ENCODE data around the gene CFAP46. TPM values are rescaled to one million over a fixed set of nuclear protein-coding genes. Genes with fewer than 3 reads are reported as not detected.
A peak's percentile ranks its signal among the peaks of the same experiment; 100 is the strongest.
"Not testable (repeated sequence)": the region's sequence is repeated elsewhere in the genome, so short reads cannot be mapped to it uniquely, and the experiment has no call there.

The CFAP46 gene
- total and polyA plus RNA-seq, 2 donors: 0.09 to 0.34 TPM

DNA sequence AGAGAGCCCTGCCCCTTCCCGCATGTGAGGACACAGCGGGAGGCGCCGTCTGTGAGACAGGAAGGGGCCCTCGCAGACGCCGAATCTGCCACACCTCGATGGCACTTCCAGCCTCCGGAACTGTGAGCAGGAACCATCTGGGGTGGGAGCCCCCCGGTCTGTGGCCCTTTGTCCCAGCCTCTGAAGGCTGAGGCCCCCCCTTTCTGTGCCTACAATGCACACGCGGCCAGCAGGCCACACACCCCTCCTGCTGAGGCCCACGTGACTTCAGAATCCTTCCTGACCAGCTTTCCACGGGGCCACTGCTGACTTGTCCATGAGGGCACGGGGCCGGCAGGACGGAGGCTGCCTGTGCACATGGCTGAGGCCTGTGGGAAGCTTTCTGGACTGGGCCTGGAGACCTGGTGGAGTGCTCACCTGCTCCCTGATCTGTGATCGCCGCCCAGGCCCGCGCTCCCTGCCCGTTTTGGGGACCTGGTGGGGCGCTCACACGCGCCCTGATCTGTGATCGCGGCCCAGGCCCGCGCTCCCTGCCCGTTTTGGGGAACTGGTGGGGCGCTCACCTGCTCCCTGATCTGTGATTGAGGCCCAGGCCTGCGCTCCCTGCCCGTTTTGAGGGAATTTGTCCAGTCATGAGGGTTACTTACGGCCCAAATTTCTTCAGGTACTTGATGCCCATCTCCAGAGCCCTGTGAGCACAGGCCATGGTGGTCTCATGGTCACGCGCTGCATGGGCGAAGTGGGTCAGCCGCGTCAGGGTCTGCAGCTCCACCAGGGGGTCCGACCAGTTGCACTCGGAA, 34.3 kb downstream of the CFAP46 start:
- Histone ChIP-seq H3K36me3 (ENCODE audit: control insufficient read depth in 2 of 2, insufficient read depth in 2 of 2, low read length in 1 of 2) (no peaks in the 10 kb centered on the region), H3K9me3 (ENCODE audit: control insufficient read depth in 2 of 2, insufficient read depth in 1 of 2, low read length in 1 of 2) (peaks cover 0 to 2% of the 10 kb centered on the region in 2 donors), H3K27me3 (ENCODE audit: control insufficient read depth in 2 of 2, insufficient read depth in 1 of 2, low read length in 1 of 2) (peaks cover 0 to 8% of the 10 kb centered on the region in 2 donors), H3K4me3 (ENCODE audit: low read length in 2 of 2) (no peak overlapping the region), H3K27ac (ENCODE audit: low read depth in 1 of 2, low read length in 1 of 2) (no peak overlapping the region), H3K4me1 (ENCODE audit: control insufficient read depth in 2 of 2, insufficient read depth in 2 of 2, low read length in 2 of 2) (no peaks in the 10 kb centered on the region)
- WGBS: 70% methylated on average over 41 of the region's 41 CpGs
- no peak for DNase-seq (ENCODE audit: low read depth in 6 of 9, low spot score in 9 of 9)

DNA sequence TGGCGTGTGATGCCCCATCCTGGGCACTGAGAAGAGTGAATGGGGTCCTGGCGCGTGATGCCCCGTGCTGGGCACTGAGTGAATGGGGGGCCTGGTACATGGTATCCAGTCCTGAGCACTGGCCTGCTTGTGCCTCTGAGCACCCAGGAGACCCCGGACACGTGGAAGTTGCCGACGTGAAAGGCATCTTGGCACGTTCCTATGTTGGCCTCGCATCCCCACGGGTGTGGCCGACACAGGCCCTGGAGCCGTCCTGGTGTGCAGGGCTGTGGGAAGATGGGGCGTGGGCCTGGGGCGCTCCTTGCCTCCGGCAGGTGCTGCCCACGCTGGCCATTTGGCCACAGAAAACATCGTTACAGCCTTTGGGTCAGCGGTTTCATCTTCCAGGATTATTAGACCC, 35.5 kb downstream of the CFAP46 start:
- DNase-seq (ENCODE audit: low read depth in 6 of 9, low spot score in 9 of 9): no peak

DNA sequence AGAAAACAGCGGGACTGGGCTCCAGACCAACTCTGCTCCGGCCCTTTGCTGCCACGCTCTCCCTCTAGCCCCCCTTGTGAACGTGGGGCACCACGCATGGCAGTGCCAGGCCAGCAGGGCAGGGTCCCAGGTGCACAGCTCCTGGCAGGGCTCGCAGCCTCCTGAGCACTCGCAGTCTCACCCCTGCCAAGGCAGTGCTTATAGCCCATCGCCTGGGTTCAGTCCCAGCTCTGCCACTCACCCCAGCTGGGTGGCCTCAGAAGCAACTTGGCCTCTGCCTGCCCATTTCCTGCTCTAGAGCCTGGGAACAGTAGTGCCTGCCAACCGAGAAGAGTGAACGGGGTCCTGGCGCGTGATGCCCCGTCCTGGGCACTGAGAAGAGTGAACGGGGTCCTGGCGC, 36.3 kb downstream of the CFAP46 start:
- no peak overlapping the region for H3K4me3 ChIP-seq (ENCODE audit: low read length in 2 of 2)
- peaks cover 0 to 2% of the 10 kb centered on the region in 2 donors for H3K9me3 ChIP-seq (ENCODE audit: control insufficient read depth in 2 of 2, insufficient read depth in 1 of 2, low read length in 1 of 2)
- no peaks in the 10 kb centered on the region for H3K36me3 ChIP-seq (ENCODE audit: control insufficient read depth in 2 of 2, insufficient read depth in 2 of 2, low read length in 1 of 2)
- peaks cover 0 to 8% of the 10 kb centered on the region in 2 donors for H3K27me3 ChIP-seq (ENCODE audit: control insufficient read depth in 2 of 2, insufficient read depth in 1 of 2, low read length in 1 of 2)
- H3K4me1 ChIP-seq (ENCODE audit: control insufficient read depth in 2 of 2, insufficient read depth in 2 of 2, low read length in 2 of 2): no peaks in the 10 kb centered on the region
- WGBS: 98% methylated on average over 15 of the region's 15 CpGs
- H3K27ac ChIP-seq (ENCODE audit: low read depth in 1 of 2, low read length in 1 of 2): no peak overlapping the region
- DNase-seq (ENCODE audit: low read depth in 6 of 9, low spot score in 9 of 9): no peak

More for the DNA sequence above, 35.5 kb downstream of the CFAP46 start:
- H3K4me3 ChIP-seq (ENCODE audit: low read length in 2 of 2): no peak overlapping the region
- H3K36me3 ChIP-seq (ENCODE audit: control insufficient read depth in 2 of 2, insufficient read depth in 2 of 2, low read length in 1 of 2): no peaks in the 10 kb centered on the region
- no peaks in the 10 kb centered on the region for H3K4me1 ChIP-seq (ENCODE audit: control insufficient read depth in 2 of 2, insufficient read depth in 2 of 2, low read length in 2 of 2)
- peaks cover 0 to 2% of the 10 kb centered on the region in 2 donors for H3K9me3 ChIP-seq (ENCODE audit: control insufficient read depth in 2 of 2, insufficient read depth in 1 of 2, low read length in 1 of 2)
- H3K27ac ChIP-seq (ENCODE audit: low read depth in 1 of 2, low read length in 1 of 2): no peak overlapping the region
- 95% methylated on average over 19 of the region's 19 CpGs for WGBS
- H3K27me3 ChIP-seq (ENCODE audit: control insufficient read depth in 2 of 2, insufficient read depth in 1 of 2, low read length in 1 of 2): peaks cover 0 to 8% of the 10 kb centered on the region in 2 donors

DNA sequence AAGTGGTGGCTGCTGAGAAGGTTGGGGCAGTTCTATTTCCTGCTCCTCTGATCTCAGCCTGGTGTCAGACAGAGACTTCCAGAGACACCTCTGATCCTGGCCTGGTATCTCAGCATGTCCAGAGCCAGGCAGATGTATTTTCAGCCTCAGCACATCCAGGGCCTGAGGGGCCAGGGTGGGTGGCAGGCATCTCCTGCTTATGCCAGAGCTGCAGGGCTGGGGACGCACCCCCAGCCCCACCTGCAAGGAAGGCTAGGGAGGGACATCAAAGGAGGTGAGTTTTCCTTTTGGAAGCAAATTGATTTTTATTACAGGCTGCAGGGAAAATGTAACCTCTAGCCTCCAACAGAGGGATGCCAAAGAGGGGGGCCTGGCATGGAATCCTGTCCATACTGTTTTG, 36.7 kb downstream of the CFAP46 start:
- H3K27ac ChIP-seq (ENCODE audit: low read depth in 1 of 2, low read length in 1 of 2): no peak overlapping the region
- H3K9me3 ChIP-seq (ENCODE audit: control insufficient read depth in 2 of 2, insufficient read depth in 1 of 2, low read length in 1 of 2): peaks cover 0 to 2% of the 10 kb centered on the region in 2 donors
- H3K27me3 ChIP-seq (ENCODE audit: control insufficient read depth in 2 of 2, insufficient read depth in 1 of 2, low read length in 1 of 2): peaks cover 0 to 8% of the 10 kb centered on the region in 2 donors
- 100% methylated on average over 1 of the region's 1 CpG for WGBS
- H3K4me3 ChIP-seq (ENCODE audit: low read length in 2 of 2): no peak overlapping the region
- no peaks in the 10 kb centered on the region for H3K4me1 ChIP-seq (ENCODE audit: control insufficient read depth in 2 of 2, insufficient read depth in 2 of 2, low read length in 2 of 2)
- H3K36me3 ChIP-seq (ENCODE audit: control insufficient read depth in 2 of 2, insufficient read depth in 2 of 2, low read length in 1 of 2): no peaks in the 10 kb centered on the region
- no peak for DNase-seq (ENCODE audit: low read depth in 6 of 9, low spot score in 9 of 9)

DNA sequence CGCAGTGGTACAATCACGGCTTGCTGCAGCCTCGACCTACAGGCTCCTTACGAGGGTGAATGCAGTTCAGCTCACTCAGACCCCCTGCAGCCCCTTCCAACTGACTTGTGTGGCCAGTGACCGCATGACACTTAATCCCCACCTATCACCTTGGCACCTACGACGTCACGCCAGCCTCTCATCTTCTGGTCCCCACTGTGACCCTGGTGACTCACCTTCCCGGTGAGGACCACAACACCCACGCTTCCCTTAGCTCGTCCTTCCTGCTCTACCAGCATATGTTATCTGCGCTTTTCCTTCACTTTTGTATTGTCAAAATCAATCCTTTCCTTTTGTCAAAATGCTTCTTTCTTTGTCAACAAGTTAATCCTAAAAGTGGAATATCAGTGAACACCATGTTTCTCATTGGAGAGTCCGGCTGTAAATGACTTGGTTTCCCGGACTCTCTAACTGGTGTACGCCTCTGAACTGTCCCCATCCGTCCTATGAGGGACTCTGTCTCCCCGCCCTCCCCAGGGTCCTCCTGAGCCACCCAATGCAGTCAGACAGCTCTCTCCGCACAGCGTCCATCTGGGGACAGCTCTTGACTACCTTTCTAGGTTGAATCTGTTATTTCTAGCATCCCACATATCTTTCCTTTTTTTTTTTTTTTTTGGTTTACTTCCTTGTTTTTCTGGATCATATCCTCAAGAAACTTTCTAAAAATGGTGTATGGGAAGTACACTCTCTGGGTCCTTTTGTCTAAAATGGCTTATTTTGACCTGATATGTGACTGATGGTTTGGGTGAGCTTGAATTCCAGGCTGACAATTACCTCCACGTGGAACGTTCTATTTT, 37.3 kb downstream of the CFAP46 start:
- Histone ChIP-seq H3K4me1 (ENCODE audit: control insufficient read depth in 2 of 2, insufficient read depth in 2 of 2, low read length in 2 of 2) (no peaks in the 10 kb centered on the region), H3K27ac (ENCODE audit: low read depth in 1 of 2, low read length in 1 of 2) (no peak overlapping the region)

DNA sequence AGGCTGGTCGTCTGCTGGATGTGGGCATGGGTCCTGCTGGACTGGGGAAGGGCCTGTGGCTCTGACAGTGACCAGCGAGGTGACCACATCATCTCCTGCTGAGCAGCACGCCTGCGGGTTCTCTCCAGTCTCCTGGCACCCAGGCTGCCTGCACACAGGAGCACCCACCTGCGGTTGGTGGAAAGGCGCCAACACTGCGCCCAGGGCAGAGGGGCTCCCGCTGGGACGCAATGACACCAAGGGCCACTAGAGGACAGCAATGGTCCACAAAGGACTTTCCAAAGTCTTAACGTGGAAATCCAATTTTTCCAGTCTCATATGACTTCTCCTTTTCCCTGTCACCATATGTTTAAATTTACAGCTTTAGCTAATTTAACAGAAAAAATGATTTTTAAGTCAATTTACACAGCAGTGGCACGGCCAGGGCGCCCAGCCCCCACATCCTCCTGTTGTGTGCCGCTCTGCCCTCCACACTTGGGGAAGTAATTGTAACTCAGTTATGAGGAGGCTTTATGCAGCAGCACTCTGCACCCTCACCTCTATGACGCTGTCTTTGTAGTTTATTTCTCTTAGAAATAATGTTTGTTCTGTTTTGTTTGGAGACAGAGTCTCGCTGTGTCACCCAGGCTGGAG, 38.1 kb downstream of the CFAP46 start:
- Histone ChIP-seq H3K9me3 (ENCODE audit: control insufficient read depth in 2 of 2, insufficient read depth in 1 of 2, low read length in 1 of 2) (peaks cover 0 to 3% of the 10 kb centered on the region in 2 donors), H3K4me1 (ENCODE audit: control insufficient read depth in 2 of 2, insufficient read depth in 2 of 2, low read length in 2 of 2) (no peaks in the 10 kb centered on the region), H3K27me3 (ENCODE audit: control insufficient read depth in 2 of 2, insufficient read depth in 1 of 2, low read length in 1 of 2) (peaks cover 0 to 10% of the 10 kb centered on the region in 2 donors), H3K36me3 (ENCODE audit: control insufficient read depth in 2 of 2, insufficient read depth in 2 of 2, low read length in 1 of 2) (no peaks in the 10 kb centered on the region), H3K27ac (ENCODE audit: low read depth in 1 of 2, low read length in 1 of 2) (no peak overlapping the region), H3K4me3 (ENCODE audit: low read length in 2 of 2) (no peak overlapping the region)
- WGBS: 30% methylated on average over 15 of the region's 15 CpGs
- peak in 2 of 9 donors; percentile 9 to 10 for DNase-seq (ENCODE audit: low read depth in 6 of 9, low spot score in 9 of 9)

More for the DNA sequence above, 37.3 kb downstream of the CFAP46 start:
- Histone ChIP-seq H3K27me3 (ENCODE audit: control insufficient read depth in 2 of 2, insufficient read depth in 1 of 2, low read length in 1 of 2) (peaks cover 0 to 10% of the 10 kb centered on the region in 2 donors), H3K4me3 (ENCODE audit: low read length in 2 of 2) (no peak overlapping the region), H3K36me3 (ENCODE audit: control insufficient read depth in 2 of 2, insufficient read depth in 2 of 2, low read length in 1 of 2) (no peaks in the 10 kb centered on the region), H3K9me3 (ENCODE audit: control insufficient read depth in 2 of 2, insufficient read depth in 1 of 2, low read length in 1 of 2) (peaks cover 0 to 3% of the 10 kb centered on the region in 2 donors)
- WGBS: 89% methylated on average over 21 of the region's 21 CpGs
- no peak for DNase-seq (ENCODE audit: low read depth in 6 of 9, low spot score in 9 of 9)

DNA sequence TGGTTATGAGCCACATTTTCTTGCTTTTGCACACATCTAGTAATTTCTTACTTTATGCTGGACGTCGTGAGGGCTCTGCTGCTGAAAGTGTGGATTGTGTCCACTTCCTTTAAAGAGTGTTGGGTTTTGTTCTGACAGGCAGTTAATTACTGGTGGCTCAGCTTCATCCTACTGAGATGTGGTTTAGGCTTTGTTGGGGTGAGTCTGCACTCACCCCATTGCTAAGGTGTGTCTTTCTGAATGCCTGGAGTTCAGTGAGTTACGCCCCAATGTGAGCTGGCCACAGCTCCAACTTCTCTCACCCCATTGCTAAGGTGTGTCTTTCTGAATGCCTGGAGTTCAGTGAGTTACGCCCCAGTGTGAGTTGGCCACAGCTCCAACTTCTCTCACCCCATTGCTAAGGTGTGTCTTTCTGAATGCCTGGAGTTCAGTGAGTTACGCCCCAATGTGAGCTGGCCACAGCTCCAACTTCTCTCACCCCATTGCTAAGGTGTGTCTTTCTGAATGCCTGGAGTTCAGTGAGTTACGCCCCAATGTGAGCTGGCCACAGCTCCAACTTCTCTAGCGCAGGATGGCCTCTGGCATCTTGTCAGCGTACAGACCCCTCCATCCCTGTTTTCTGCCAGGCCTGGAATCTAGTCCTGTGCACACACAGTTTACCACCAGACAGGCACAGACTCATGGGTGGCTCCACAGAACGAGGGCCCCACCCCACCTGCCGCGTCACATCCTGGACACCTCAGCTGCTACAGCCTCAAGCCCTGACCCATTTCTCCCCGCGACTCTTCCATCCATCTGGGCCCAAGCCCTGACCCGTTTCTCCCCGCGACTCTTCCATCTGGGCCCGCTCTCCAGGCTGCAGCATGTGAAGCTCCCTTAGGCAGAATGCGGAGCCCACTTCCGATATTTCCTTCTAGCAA, 39.5 kb downstream of the CFAP46 start:
- not testable (repeated sequence) for DNase-seq (ENCODE audit: low read depth in 6 of 9, low spot score in 9 of 9)
- WGBS: 90% methylated on average over 19 of the region's 19 CpGs

DNA sequence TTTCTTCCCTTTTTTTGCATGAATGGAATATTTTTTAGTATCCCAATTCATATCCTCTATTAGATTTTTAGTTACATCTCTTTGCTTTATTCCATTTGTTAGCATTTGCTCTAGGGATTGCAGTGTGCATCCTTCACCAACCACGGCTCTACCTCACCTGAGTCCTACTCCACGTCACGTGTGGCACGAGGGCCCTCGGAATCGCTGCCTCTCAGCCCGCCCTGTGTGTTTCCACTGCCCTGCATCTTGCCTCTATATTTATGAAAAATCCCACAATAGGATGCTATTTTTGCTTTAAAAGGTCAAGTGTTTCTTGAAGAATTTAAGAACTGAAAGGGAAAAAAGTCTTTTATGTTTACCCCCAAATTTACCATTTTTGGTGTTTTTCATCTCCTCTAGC, 41.0 kb downstream of the CFAP46 start:
- 97% methylated on average over 7 of the region's 7 CpGs for WGBS
- peaks cover 0 to 17% of the 10 kb centered on the region in 2 donors for H3K27me3 ChIP-seq (ENCODE audit: control insufficient read depth in 2 of 2, insufficient read depth in 1 of 2, low read length in 1 of 2)
- no peak overlapping the region for H3K27ac ChIP-seq (ENCODE audit: low read depth in 1 of 2, low read length in 1 of 2)

More for the DNA sequence above, 39.5 kb downstream of the CFAP46 start:
- not testable (repeated sequence) for H3K9me3 ChIP-seq (ENCODE audit: control insufficient read depth in 2 of 2, insufficient read depth in 1 of 2, low read length in 1 of 2); H3K36me3 ChIP-seq (ENCODE audit: control insufficient read depth in 2 of 2, insufficient read depth in 2 of 2, low read length in 1 of 2); H3K27ac ChIP-seq (ENCODE audit: low read depth in 1 of 2, low read length in 1 of 2); H3K4me3 ChIP-seq (ENCODE audit: low read length in 2 of 2); H3K4me1 ChIP-seq (ENCODE audit: control insufficient read depth in 2 of 2, insufficient read depth in 2 of 2, low read length in 2 of 2)
- peaks cover 0 to 12% of the 10 kb centered on the region in 2 donors for H3K27me3 ChIP-seq (ENCODE audit: control insufficient read depth in 2 of 2, insufficient read depth in 1 of 2, low read length in 1 of 2)

More for the DNA sequence above, 41.0 kb downstream of the CFAP46 start:
- DNase-seq (ENCODE audit: low read depth in 6 of 9, low spot score in 9 of 9): no peak
- no peaks in the 10 kb centered on the region for H3K36me3 ChIP-seq (ENCODE audit: control insufficient read depth in 2 of 2, insufficient read depth in 2 of 2, low read length in 1 of 2)
- no peak overlapping the region for H3K4me3 ChIP-seq (ENCODE audit: low read length in 2 of 2)
- H3K4me1 ChIP-seq (ENCODE audit: control insufficient read depth in 2 of 2, insufficient read depth in 2 of 2, low read length in 2 of 2): no peaks in the 10 kb centered on the region
- H3K9me3 ChIP-seq (ENCODE audit: control insufficient read depth in 2 of 2, insufficient read depth in 1 of 2, low read length in 1 of 2): peaks cover 0 to 3% of the 10 kb centered on the region in 2 donors
